Activated naive CD8-positive, alpha-beta T cell (primary cell): ENCODE data around the gene ANKRD31.
"Not testable (repeated sequence)": the region's sequence is repeated elsewhere in the genome, so short reads cannot be mapped to it uniquely, and the experiment has no call there.

Source experiments
- H3K27ac Mint-ChIP-seq: one replicate; pipeline ENCODE4 v1.8.0; 2021; ENCODE audit warnings: mixed read lengths
- H3K27me3 Mint-ChIP-seq: one replicate; pipeline ENCODE4 v1.8.0; 2021; ENCODE audit warnings: mixed read lengths
- H3K36me3 Mint-ChIP-seq: one replicate; pipeline ENCODE4 v1.8.0; 2021; ENCODE audit warnings: mixed read lengths
- H3K4me1 Mint-ChIP-seq: one replicate; pipeline ENCODE4 v1.8.0; 2021; ENCODE audit warnings: low read depth, mixed read lengths
- H3K4me3 Mint-ChIP-seq: one replicate; pipeline ENCODE4 v1.8.0; 2021; ENCODE audit warnings: mild to moderate bottlenecking, mixed read lengths
- H3K9me3 Mint-ChIP-seq: one replicate; pipeline ENCODE4 v1.8.0; 2021; ENCODE audit warnings: low read depth, mixed read lengths

Gene ANKRD31

DNA sequence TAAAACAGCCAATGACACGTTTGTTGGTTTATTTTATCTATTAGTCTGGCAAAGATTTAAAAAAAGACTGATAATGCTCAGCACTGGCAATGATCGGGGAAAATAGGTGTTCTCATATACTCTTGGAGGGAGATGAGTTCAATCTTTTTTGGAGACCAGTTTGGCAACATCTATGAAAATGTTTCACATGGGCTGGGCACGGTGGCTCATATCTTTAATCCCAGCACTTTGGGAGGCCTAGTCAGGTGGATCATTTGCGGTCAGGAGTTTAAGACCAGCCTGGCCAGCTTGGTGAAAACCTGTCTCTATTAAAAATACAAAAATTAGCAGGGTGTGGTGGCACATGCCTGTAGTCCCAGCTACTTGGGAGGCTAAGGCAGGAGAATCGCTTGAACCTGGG lies 6.8 kb upstream of the ANKRD31 start:
- Mint-ChIP-seq H3K27ac (no peak overlapping the region), H3K9me3 (no peaks in the 10 kb centered on the region), H3K4me3 (no peak overlapping the region), H3K36me3 (no peaks in the 10 kb centered on the region), H3K27me3 (no peaks in the 10 kb centered on the region), H3K4me1 (no peaks in the 10 kb centered on the region)

DNA sequence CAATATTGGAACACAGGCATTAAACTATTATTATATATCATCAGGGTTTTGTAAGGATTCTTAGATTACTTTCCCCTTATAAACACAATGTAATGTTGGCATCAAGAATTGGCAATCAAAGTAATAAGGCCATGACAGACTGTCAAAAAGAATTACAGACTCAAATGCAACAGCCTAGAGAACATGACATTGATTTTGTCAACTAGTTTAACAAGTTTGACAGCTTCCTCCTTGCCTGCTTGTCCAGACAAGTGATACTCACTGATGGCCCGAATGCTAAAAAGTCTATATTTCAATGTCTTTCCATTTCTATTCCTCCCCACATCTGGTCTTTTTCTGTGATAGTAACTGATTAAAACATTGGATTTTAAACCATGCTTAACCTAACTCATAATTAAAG lies 6.4 kb upstream of the ANKRD31 start:
- Mint-ChIP-seq H3K27ac (no peak overlapping the region), H3K4me1 (no peaks in the 10 kb centered on the region)

DNA sequence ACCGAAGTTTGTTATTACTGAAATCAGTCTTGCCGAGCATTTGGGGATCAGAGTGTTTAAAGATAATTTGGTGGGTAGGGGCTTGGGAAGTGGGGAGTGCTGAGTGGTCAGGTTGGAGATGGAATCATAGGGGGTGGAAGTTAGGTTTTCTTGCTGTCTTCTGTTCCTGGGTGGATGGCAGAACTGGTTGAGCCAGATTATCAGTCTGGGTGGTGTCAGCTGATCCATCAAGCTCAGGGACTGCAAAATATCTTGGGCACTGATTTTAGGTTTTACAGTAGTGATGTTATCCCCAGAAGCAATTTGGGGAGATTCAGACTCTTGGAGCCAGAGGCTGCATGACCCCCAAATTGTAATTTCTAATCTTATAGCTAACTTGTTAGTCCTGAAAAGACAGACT lies 5.4 kb upstream of the ANKRD31 start:
- H3K36me3 Mint-ChIP-seq: no peaks in the 10 kb centered on the region
- no peak overlapping the region for H3K4me3 Mint-ChIP-seq
- H3K9me3 Mint-ChIP-seq: no peaks in the 10 kb centered on the region
- H3K27ac Mint-ChIP-seq: no peak overlapping the region
- H3K27me3 Mint-ChIP-seq: no peaks in the 10 kb centered on the region
- H3K4me1 Mint-ChIP-seq: peaks cover 2% of the 10 kb centered on the region

More for the DNA sequence above, 6.4 kb upstream of the ANKRD31 start:
- H3K4me3 Mint-ChIP-seq: no peak overlapping the region
- no peaks in the 10 kb centered on the region for H3K36me3 Mint-ChIP-seq
- no peaks in the 10 kb centered on the region for H3K9me3 Mint-ChIP-seq
- H3K27me3 Mint-ChIP-seq: no peaks in the 10 kb centered on the region

DNA sequence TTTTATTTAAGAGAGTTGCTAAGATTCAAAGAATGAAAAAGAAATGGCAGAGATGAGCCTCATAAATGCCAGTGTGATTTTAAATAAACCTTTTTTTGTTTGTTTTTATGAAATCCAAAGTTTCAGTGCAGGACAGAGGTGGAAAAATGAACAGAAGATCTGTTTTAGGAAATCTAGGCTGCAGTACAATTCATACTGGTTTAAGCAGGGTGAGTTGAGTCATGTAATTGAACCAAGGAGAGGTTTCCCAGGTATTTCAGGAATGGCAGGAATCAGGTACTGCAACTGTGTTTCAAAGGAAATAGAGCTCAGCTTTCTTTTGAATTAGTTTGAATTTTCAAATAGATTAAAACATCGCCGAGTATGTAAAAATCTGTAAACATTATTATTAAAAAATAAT lies 3.0 kb upstream of the ANKRD31 start:
- Mint-ChIP-seq H3K27ac (no peak overlapping the region), H3K9me3 (no peaks in the 10 kb centered on the region), H3K27me3 (no peaks in the 10 kb centered on the region), H3K4me1 (peaks cover 19% of the 10 kb centered on the region), H3K4me3 (no peak overlapping the region), H3K36me3 (no peaks in the 10 kb centered on the region)

DNA sequence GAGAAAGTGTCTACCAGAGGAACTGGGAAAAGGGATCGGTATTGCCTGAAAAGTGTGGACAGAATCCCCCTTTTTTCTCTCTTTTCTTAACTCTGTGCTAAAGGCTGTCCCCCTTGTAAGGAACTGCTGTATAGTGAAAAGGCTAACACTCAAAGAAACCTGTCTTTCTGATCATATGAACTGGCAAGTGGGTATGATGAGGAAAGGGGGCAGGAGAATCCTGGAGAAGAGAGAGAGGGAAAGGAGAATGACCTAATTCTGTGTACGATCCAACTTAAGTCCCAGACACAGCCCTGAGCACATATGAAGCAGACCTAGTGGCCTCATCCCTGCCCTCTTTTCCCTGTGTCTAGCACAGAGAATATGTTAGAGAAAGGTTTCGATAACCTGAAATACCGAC lies 967 bp downstream of the ANKRD31 start:
- peaks cover 22% of the 10 kb centered on the region for H3K4me1 Mint-ChIP-seq
- H3K27me3 Mint-ChIP-seq: no peaks in the 10 kb centered on the region
- H3K27ac Mint-ChIP-seq: peak overlapping the region; percentile 98
- peak overlapping the region; percentile 96 for H3K4me3 Mint-ChIP-seq
- no peaks in the 10 kb centered on the region for H3K36me3 Mint-ChIP-seq
- no peaks in the 10 kb centered on the region for H3K9me3 Mint-ChIP-seq

DNA sequence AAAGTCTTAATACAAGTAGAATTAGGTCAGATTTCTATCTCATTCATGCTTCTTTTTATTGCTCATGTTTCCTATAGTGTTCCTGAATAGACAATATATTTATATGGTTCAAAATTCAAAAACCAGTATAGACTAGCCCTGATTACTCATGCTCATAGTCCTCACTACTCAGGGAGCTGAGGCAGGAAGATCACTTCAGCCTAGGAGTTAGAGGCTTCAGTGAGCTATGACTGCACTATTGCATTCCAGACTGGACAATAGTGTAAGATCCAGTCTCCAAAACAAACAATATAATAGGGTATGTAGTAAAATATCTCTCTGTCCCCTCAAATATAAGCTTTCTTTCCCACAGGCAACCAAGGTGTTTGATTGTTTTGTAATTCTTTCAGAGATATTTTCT lies 2.4 kb downstream of the ANKRD31 start:
- H3K27me3 Mint-ChIP-seq: no peaks in the 10 kb centered on the region
- H3K4me3 Mint-ChIP-seq: no peak overlapping the region
- peaks cover 22% of the 10 kb centered on the region for H3K4me1 Mint-ChIP-seq
- no peak overlapping the region for H3K27ac Mint-ChIP-seq
- H3K9me3 Mint-ChIP-seq: no peaks in the 10 kb centered on the region
- peaks cover 3% of the 10 kb centered on the region for H3K36me3 Mint-ChIP-seq

DNA sequence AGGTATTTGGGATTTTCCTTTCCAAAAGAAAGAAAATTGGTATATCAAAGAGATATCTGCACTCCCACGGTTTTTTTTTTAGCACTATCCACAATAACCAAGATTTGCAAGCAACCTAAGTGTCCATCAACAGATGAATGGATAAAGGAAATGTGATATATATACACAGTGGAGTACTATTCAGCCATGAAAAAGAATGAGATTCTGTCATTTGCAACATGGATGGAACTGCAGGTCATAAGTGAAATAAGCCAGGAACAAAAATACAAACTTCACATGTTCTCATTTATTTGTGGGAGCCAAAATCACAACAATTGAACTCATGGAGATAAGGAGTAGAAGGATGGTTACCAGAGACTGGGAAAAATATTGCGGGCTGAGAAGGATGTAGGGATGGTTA lies 9.8 kb downstream of the ANKRD31 start:
- no peak overlapping the region for H3K4me3 Mint-ChIP-seq
- no peaks in the 10 kb centered on the region for H3K27me3 Mint-ChIP-seq
- peaks cover 6% of the 10 kb centered on the region for H3K4me1 Mint-ChIP-seq
- H3K9me3 Mint-ChIP-seq: peaks cover 3% of the 10 kb centered on the region
- peaks cover 7% of the 10 kb centered on the region for H3K36me3 Mint-ChIP-seq
- no peak overlapping the region for H3K27ac Mint-ChIP-seq

DNA sequence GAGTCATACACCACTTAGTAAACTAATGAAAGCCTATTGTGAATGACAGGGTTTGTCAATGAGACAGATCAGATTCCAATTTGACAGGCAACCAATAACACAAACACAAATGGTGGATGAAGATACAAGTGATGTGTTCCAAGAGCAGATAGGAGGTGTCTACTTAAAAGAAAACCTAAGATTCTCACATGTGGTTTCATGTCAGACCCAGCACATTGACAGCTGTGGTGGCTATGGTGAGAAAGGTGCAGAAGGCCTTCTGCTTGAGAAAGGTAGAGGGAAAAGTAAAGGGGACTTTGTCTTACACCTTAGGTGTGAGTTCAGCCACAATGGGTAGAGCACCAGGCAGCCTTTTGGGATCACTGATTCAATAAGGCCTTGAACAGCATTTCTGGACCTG lies 11.2 kb downstream of the ANKRD31 start:
- H3K4me1 Mint-ChIP-seq: peaks cover 6% of the 10 kb centered on the region
- H3K4me3 Mint-ChIP-seq: no peak overlapping the region
- peaks cover 13% of the 10 kb centered on the region for H3K36me3 Mint-ChIP-seq
- H3K9me3 Mint-ChIP-seq: peaks cover 3% of the 10 kb centered on the region
- no peaks in the 10 kb centered on the region for H3K27me3 Mint-ChIP-seq
- no peak overlapping the region for H3K27ac Mint-ChIP-seq

DNA sequence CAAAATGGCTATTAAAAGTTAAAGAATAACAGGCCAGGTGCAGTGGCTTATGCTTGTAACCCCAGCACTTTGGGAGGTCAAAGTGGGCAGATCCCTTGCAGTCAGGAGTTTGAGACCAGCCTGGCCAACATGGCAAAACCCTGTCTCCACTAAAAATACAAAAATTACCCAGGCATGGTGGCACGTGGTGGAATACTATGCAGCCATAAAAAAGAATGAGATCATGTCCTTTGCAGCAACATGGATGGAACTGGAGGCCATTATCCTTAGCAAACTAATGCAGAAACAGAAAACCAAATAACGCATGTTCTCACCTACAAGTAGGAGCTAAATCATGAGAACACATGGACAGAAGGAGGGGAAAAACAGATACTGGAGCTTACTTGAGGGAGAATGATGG lies 15.9 kb downstream of the ANKRD31 start:
- H3K9me3 Mint-ChIP-seq: peaks cover 17% of the 10 kb centered on the region
- not testable (repeated sequence) for H3K4me1 Mint-ChIP-seq, H3K27ac Mint-ChIP-seq, H3K4me3 Mint-ChIP-seq, H3K27me3 Mint-ChIP-seq
- peaks cover 40% of the 10 kb centered on the region for H3K36me3 Mint-ChIP-seq

DNA sequence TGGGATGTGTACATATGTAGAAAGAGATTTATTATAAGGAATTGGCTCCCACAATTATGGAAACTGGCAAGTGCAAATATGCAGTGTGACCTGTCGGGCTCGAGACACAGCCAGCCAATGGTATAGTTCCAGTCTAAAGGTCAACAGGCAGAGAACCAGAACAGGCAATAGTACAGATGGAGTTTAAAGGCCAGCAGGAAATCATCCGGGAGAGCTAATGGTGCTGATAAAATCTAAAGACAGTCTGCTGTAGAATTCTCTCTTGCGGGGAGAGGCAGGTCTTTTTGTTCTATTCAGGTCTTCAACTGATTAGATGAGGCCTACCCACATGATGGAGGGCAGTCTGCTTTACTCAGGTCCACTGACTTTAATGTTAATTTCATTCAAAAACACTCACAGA lies 21.8 kb downstream of the ANKRD31 start:
- Mint-ChIP-seq H3K27ac (no peak overlapping the region), H3K36me3 (peaks cover 39% of the 10 kb centered on the region), H3K27me3 (no peaks in the 10 kb centered on the region), H3K4me3 (no peak overlapping the region), H3K9me3 (peaks cover 17% of the 10 kb centered on the region), H3K4me1 (peaks cover 4% of the 10 kb centered on the region)

DNA sequence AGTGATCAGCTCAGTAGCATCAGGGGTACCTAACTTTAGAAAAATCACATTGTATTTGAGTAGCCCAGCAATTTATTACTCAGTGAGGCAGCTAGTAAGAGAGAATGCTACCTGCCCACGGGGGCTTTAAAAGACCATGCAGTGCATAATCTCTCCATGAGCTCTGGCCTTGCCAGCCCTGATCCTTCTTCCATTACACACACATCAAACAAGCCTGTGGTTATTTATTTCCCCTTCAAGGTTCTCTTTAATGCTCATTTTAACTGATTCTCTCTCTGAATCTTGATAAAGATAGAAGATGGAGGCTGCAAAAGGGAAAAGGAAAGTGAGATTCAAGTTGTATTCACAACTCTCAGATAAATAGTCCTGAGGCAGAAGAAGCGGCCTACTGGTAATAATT lies 22.3 kb downstream of the ANKRD31 start:
- no peak overlapping the region for H3K27ac Mint-ChIP-seq

DNA sequence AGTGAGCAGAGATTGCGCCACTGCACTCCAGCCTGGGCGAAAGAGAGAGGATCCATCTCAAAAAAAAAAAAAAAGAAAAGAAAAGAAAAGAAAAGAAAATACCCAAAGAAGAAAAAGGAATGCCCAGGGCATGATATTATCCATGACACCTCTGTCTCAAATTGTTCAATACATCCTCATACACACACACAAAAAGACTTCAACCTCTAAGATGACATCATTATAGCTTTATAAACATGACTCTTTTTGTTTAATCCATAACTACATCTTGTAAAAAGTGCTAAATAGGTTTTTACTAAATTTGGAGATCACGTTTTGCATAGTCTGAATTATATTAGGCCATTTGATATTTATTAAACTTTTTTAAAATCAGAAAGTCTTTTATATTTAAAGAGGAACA lies 33.1 kb downstream of the ANKRD31 start:
- no peaks in the 10 kb centered on the region for H3K9me3 Mint-ChIP-seq
- H3K4me3 Mint-ChIP-seq: no peak overlapping the region
- no peaks in the 10 kb centered on the region for H3K4me1 Mint-ChIP-seq
- H3K27ac Mint-ChIP-seq: no peak overlapping the region
- H3K36me3 Mint-ChIP-seq: peaks cover 6% of the 10 kb centered on the region
- no peaks in the 10 kb centered on the region for H3K27me3 Mint-ChIP-seq

More for the DNA sequence above, 22.3 kb downstream of the ANKRD31 start:
- Mint-ChIP-seq H3K4me1 (peaks cover 4% of the 10 kb centered on the region), H3K9me3 (peaks cover 17% of the 10 kb centered on the region), H3K36me3 (peaks cover 35% of the 10 kb centered on the region), H3K4me3 (no peak overlapping the region), H3K27me3 (no peaks in the 10 kb centered on the region)

DNA sequence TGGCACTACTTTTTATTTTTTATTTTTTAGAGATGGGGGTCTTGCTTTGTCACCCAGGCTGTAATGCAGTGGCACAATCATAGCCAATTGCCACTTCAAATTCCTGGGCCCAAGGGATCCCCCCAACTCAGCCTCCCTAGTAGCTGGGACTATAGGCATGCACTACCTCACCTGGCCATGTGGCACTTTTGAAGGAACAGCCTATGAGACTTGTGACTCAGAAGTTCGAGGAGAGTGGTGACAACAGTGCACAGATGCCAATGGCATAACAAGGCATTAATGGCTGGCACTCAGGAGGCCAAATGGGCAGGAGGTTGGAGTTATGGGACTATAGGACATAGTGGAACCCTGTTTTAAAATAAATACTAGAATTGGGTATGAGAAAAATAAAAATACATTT lies 33.7 kb downstream of the ANKRD31 start:
- Mint-ChIP-seq H3K36me3 (peaks cover 6% of the 10 kb centered on the region), H3K4me1 (no peaks in the 10 kb centered on the region), H3K27me3 (no peaks in the 10 kb centered on the region), H3K27ac (no peak overlapping the region), H3K9me3 (no peaks in the 10 kb centered on the region), H3K4me3 (no peak overlapping the region)

DNA sequence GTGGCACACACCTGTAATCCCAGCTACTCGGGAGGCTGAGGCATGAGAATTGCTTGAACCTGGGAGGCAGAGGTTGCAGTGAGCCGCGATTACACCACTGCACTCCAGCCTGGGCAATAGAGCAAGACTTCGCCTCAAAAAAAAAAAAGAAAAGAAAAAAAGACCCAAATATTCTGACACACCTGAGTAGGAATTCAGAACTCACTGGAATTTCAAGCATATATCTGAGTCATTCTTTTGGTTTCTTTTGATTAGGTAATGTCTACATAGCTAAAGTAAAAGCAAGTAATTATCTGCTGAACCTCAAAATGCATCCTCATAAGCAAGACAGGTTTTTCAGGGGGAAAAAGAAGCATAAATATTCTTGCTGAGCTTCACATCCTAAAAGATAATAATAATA lies 35.9 kb downstream of the ANKRD31 start:
- Mint-ChIP-seq H3K4me3 (no peak overlapping the region), H3K27me3 (no peaks in the 10 kb centered on the region), H3K4me1 (no peaks in the 10 kb centered on the region), H3K9me3 (no peaks in the 10 kb centered on the region), H3K36me3 (peaks cover 6% of the 10 kb centered on the region), H3K27ac (no peak overlapping the region)

DNA sequence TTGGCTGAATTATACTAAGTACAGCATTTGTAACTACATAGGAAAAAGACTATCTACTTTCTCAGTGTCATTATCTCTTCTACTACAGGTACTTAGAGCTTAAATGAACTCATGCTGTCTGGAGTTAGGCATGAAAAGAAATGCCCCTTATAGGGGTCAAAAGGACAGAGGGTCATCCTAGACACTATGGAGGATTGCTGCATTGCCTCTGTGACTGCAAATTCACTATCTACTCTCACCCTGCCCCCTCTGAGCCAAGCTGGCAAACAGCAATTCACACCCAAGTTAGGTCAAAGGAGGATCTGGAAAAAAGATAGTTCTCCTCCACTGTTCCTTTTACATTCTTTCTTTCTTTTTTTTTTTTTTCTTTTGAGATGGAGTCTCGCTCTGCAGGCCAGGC lies 36.7 kb downstream of the ANKRD31 start:
- Mint-ChIP-seq H3K4me3 (no peak overlapping the region), H3K36me3 (peaks cover 8% of the 10 kb centered on the region), H3K27ac (no peak overlapping the region), H3K27me3 (no peaks in the 10 kb centered on the region), H3K4me1 (no peaks in the 10 kb centered on the region), H3K9me3 (no peaks in the 10 kb centered on the region)

DNA sequence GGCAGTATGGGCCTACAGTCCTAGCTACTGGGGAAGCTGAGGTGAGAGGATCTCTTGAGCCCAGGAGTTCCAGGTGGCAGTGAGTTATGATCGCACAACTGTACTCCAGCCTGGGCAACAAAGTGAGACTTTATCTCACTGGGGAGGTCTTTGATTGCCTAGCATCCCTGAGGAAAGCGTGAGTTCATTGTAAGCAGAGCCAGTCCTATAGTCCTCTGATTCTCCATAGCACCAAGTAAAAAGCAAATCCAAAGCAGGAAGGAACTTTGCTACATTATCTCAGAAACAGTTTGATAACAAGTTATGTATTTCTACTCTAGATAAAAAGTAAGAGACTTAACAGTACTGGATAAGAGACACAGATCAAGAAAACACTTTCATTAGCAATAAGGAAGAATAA lies 37.6 kb downstream of the ANKRD31 start:
- Mint-ChIP-seq H3K27me3 (no peaks in the 10 kb centered on the region), H3K36me3 (peaks cover 7% of the 10 kb centered on the region), H3K9me3 (no peaks in the 10 kb centered on the region), H3K27ac (no peak overlapping the region), H3K4me3 (no peak overlapping the region), H3K4me1 (no peaks in the 10 kb centered on the region)

DNA sequence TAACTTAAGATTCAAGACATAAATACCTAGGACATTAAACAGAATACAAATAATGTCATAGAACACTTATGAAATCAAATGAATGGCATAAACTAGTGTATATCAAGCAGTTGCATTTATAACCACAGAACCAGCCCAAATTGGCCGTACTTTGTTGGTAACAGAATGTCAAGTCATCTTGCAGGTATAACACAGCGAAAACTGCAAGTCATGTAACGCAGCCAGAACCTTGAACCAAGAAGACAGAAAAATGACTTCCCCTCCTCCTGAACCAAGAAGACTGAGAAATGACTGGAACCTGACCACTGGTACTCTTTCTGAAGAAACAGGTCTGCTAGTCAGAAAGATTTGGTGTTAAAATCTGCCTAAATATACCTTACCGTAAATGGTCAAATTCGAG lies 38.9 kb downstream of the ANKRD31 start:
- no peak overlapping the region for H3K4me3 Mint-ChIP-seq
- no peaks in the 10 kb centered on the region for H3K9me3 Mint-ChIP-seq
- peaks cover 7% of the 10 kb centered on the region for H3K36me3 Mint-ChIP-seq
- H3K4me1 Mint-ChIP-seq: peaks cover 7% of the 10 kb centered on the region
- H3K27me3 Mint-ChIP-seq: no peaks in the 10 kb centered on the region
- H3K27ac Mint-ChIP-seq: no peak overlapping the region
